ENCODE data around the gene ELP6. TPM values are rescaled to one million over a fixed set of nuclear protein-coding genes. Genes with fewer than 3 reads are reported as not detected.
"Not testable (repeated sequence)": the region's sequence is repeated elsewhere in the genome, so short reads cannot be mapped to it uniquely, and the experiment has no call there.

ELP6 gene
- total RNA-seq, 1 experiment from 2014 or later = 26.9 TPM

DNA sequence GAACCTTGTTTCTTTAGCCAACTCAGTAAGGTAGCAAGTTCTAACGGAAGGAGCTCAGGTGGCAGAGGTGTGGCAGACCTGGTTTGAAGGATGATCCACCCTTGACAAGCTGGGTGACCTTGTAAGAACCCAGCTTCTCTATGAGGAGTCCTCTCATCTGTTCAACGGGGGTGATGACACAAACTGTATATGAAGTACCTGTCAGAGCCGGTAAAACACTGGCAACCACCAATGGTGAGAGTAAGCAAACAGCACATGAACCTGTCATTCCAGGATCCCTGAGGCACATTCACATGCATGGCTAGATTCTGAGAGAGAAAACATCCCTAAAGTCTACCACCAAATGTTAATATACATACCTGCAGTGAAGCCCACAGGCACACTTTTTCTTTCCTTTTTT lies 40.1 kb downstream of the ELP6 start:
- intact Hi-C loops (cut with micrococcal nuclease; ENCODE audit: unreplicated experiment) = loop anchor here (10.0 kb wide), 1 partner anchor 49 kb away; no protein-coding TSS in a partner anchor
- no TSS peak for BruUV-seq (replicated peaks)
- POLR2A ChIA-PET = no interaction called here
- DNase-seq (ENCODE audit: low read depth, low spot score) (no peak), ATAC-seq (no peak)
- H3K9me3 ChIP-seq (ENCODE audit: control insufficient read depth, insufficient read depth, low read depth, low read length) = no peaks in the 10 kb centered on the region
- in situ Hi-C loops (cut with HindIII; ENCODE audit: low pct_unique_long_range_greater_than_20kb, low sequenced_read_pairs) = no loop called here
- H3K27ac ChIP-seq (ENCODE audit: low read length) = no peak overlapping the region
- H3K36me3 ChIP-seq (ENCODE audit: control insufficient read depth, insufficient read depth, low read length) = no peaks in the 10 kb centered on the region; the same call in 1 of the 2 replicates
- no peaks in the 10 kb centered on the region; the same call in 1 of the 2 replicates for H3K4me1 ChIP-seq (ENCODE audit: control insufficient read depth, insufficient read depth, low read length)
- CTCF ChIA-PET = no interaction called here
- TF ChIP-seq TCF7L2 (IDR thresholded peaks at IDR 0.05; ENCODE audit: low read depth, low read length) = no peak
- no peak for TF ChIP-seq CTCF (IDR thresholded peaks at IDR 0.05)
- no peak for TF ChIP-seq POLR2AphosphoS5 (IDR thresholded peaks at IDR 0.05; ENCODE audit: low read depth, low read length)
- no peak for TF ChIP-seq SIN3A (IDR thresholded peaks at IDR 0.05; ENCODE audit: borderline replicate concordance, insufficient read depth, low read depth, low read length)
- TF ChIP-seq REST (IDR thresholded peaks at IDR 0.05; ENCODE audit: insufficient read depth in 1 of 2, low read depth in 2 of 2, low read length in 1 of 2) = no peak
- H3K27me3 ChIP-seq (ENCODE audit: control insufficient read depth, insufficient read depth, low read length) = no peaks in the 10 kb centered on the region
- H3K4me3 ChIP-seq (ENCODE audit: low read depth in 2 of 2, low read length in 2 of 2) = no peak overlapping the region

DNA sequence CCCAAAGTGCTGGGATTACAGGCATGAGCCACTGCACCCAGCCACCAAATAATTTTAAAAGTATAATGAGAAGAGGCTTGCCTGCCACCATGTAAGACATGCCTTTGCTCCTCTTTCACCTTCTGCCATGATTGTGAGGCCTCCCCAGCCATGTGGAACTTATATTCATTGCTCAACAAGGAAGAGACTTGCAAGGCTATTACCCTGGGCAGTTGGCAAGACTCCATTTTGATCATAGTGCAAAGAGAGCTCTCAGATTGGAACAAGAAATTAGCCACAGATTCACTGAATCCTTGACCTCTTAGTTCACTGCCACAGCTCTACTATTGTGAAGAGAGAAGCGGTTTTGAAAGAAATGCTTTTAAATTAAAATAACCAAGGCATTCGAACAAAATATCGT lies 43.9 kb downstream of the ELP6 start:
- intact Hi-C loops (cut with micrococcal nuclease; ENCODE audit: unreplicated experiment) = loop anchor here (10.0 kb wide), 1 partner anchor 45 kb away; no protein-coding TSS in a partner anchor
- ATAC-seq = no peak
- ChIA-PET CTCF (no interaction called here), POLR2A (no interaction called here)
- no peak overlapping the region for H3K4me3 ChIP-seq (ENCODE audit: low read depth in 2 of 2, low read length in 2 of 2)
- TF ChIP-seq REST (IDR thresholded peaks at IDR 0.05; ENCODE audit: insufficient read depth in 1 of 2, low read depth in 2 of 2, low read length in 1 of 2) (no peak), SIN3A (IDR thresholded peaks at IDR 0.05; ENCODE audit: borderline replicate concordance, insufficient read depth, low read depth, low read length) (no peak), CTCF (IDR thresholded peaks at IDR 0.05) (no peak), POLR2AphosphoS5 (IDR thresholded peaks at IDR 0.05; ENCODE audit: low read depth, low read length) (no peak), TCF7L2 (IDR thresholded peaks at IDR 0.05; ENCODE audit: low read depth, low read length) (no peak)
- H3K27me3 ChIP-seq (ENCODE audit: control insufficient read depth, insufficient read depth, low read length) = no peaks in the 10 kb centered on the region
- BruUV-seq (replicated peaks) = no TSS peak
- no peak overlapping the region for H3K27ac ChIP-seq (ENCODE audit: low read length)
- H3K36me3 ChIP-seq (ENCODE audit: control insufficient read depth, insufficient read depth, low read length) = no peaks in the 10 kb centered on the region
- no peak for DNase-seq (ENCODE audit: low read depth, low spot score)
- no peaks in the 10 kb centered on the region for H3K4me1 ChIP-seq (ENCODE audit: control insufficient read depth, insufficient read depth, low read length)
- no peaks in the 10 kb centered on the region for H3K9me3 ChIP-seq (ENCODE audit: control insufficient read depth, insufficient read depth, low read depth, low read length)
- in situ Hi-C loops (cut with HindIII; ENCODE audit: low pct_unique_long_range_greater_than_20kb, low sequenced_read_pairs) = no loop called here

DNA sequence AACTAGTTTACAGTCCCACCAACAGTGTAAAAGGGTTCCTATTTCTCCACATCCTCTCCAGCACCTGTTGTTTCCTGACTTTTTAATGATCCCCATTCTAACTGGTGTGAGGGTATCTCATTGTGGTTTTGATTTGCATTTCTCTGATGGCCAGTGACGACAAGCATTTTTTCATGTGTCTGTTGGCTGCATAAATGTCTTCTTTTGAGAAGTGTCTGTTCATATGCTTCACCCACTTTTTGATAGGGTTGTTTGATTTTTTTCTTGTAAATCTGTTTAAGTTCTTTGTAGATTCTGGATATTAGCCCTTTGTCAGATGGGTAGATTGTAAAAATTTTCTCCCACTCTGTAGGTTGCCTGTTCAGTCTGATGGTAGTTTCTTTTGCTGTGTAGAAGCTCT lies 45.2 kb downstream of the ELP6 start:
- H3K27ac ChIP-seq (ENCODE audit: low read length); BruUV-seq (replicated peaks); POLR2A ChIA-PET; H3K27me3 ChIP-seq (ENCODE audit: control insufficient read depth, insufficient read depth, low read length); CTCF ChIA-PET; in situ Hi-C loops (cut with HindIII; ENCODE audit: low pct_unique_long_range_greater_than_20kb, low sequenced_read_pairs); H3K36me3 ChIP-seq (ENCODE audit: control insufficient read depth, insufficient read depth, low read length); H3K4me3 ChIP-seq (ENCODE audit: low read depth in 2 of 2, low read length in 2 of 2); ATAC-seq; H3K4me1 ChIP-seq (ENCODE audit: control insufficient read depth, insufficient read depth, low read length); intact Hi-C loops (cut with micrococcal nuclease; ENCODE audit: unreplicated experiment); DNase-seq (ENCODE audit: low read depth, low spot score); H3K9me3 ChIP-seq (ENCODE audit: control insufficient read depth, insufficient read depth, low read depth, low read length): not testable (repeated sequence)
